ENCODE data around the gene CRADD. TPM values are rescaled to one million over a fixed set of nuclear protein-coding genes. Genes with fewer than 3 reads are reported as not detected.

CRADD gene
- polyA plus RNA-seq, 2 donors: 4.2 to 12.0 TPM

- Histone ChIP-seq H3K27me3 (ENCODE audit: control insufficient read depth in 1 of 2, insufficient read depth in 2 of 2, low read length in 2 of 2) (no peaks in the 10 kb centered on the region), H3K27ac (ENCODE audit: low read depth in 2 of 2, low read length in 1 of 2) (peak overlapping the region in 1 of 2 donors; percentile 20), H3K4me1 (ENCODE audit: control insufficient read depth in 2 of 2, insufficient read depth in 2 of 2, low read length in 1 of 2) (peaks cover 5 to 7% of the 10 kb centered on the region in 2 donors), H3K36me3 (ENCODE audit: control insufficient read depth in 2 of 2, insufficient read depth in 2 of 2, low read length in 1 of 2) (no peaks in the 10 kb centered on the region), H3K9me3 (ENCODE audit: control insufficient read depth in 2 of 2, insufficient read depth in 1 of 2, low read depth in 1 of 2, low read length in 1 of 2) (no peaks in the 10 kb centered on the region), H3K4me3 (ENCODE audit: low read depth in 1 of 2, low read length in 2 of 2) (no peak overlapping the region)
- 79 to 83% methylated on average over 5 of the region's 5 CpGs for WGBS, 2 donors
Measured at GRCh38 chr12:93682846-93683261, 5.7 kb downstream of the CRADD start.

GRCh38 chr12:93683410-93683809 is 6.2 kb downstream of the CRADD start:
- Histone ChIP-seq H3K9me3 (ENCODE audit: control insufficient read depth in 2 of 2, insufficient read depth in 1 of 2, low read depth in 1 of 2, low read length in 1 of 2) (no peaks in the 10 kb centered on the region), H3K27ac (ENCODE audit: low read depth in 2 of 2, low read length in 1 of 2) (no peak overlapping the region), H3K4me1 (ENCODE audit: control insufficient read depth in 2 of 2, insufficient read depth in 2 of 2, low read length in 1 of 2) (peaks cover 5 to 7% of the 10 kb centered on the region in 2 donors), H3K36me3 (ENCODE audit: control insufficient read depth in 2 of 2, insufficient read depth in 2 of 2, low read length in 1 of 2) (no peaks in the 10 kb centered on the region), H3K27me3 (ENCODE audit: control insufficient read depth in 1 of 2, insufficient read depth in 2 of 2, low read length in 2 of 2) (no peaks in the 10 kb centered on the region), H3K4me3 (ENCODE audit: low read depth in 1 of 2, low read length in 2 of 2) (no peak overlapping the region)
- WGBS, 2 donors: 98 to 99% methylated on average over 5 of the region's 5 CpGs

GRCh38 chr12:93684716-93685115 is 7.5 kb downstream of the CRADD start:
- Histone ChIP-seq H3K4me3 (ENCODE audit: low read depth in 1 of 2, low read length in 2 of 2) (no peak overlapping the region), H3K27me3 (ENCODE audit: control insufficient read depth in 1 of 2, insufficient read depth in 2 of 2, low read length in 2 of 2) (no peaks in the 10 kb centered on the region)

GRCh38 chr12:93686572-93687356 is 9.6 kb downstream of the CRADD start:
- Histone ChIP-seq H3K9me3 (ENCODE audit: control insufficient read depth in 2 of 2, insufficient read depth in 1 of 2, low read depth in 1 of 2, low read length in 1 of 2) (no peaks in the 10 kb centered on the region), H3K4me3 (ENCODE audit: low read depth in 1 of 2, low read length in 2 of 2) (no peak overlapping the region), H3K27me3 (ENCODE audit: control insufficient read depth in 1 of 2, insufficient read depth in 2 of 2, low read length in 2 of 2) (no peaks in the 10 kb centered on the region), H3K4me1 (ENCODE audit: control insufficient read depth in 2 of 2, insufficient read depth in 2 of 2, low read length in 1 of 2) (peaks cover 8 to 9% of the 10 kb centered on the region in 2 donors), H3K27ac (ENCODE audit: low read depth in 2 of 2, low read length in 1 of 2) (no peak overlapping the region), H3K36me3 (ENCODE audit: control insufficient read depth in 2 of 2, insufficient read depth in 2 of 2, low read length in 1 of 2) (no peaks in the 10 kb centered on the region)
- 90% methylated on average over 8 of the region's 8 CpGs for WGBS, 2 donors

More at GRCh38 chr12:93684716-93685115, 7.5 kb downstream of the CRADD start:
- no peaks in the 10 kb centered on the region for H3K9me3 ChIP-seq (ENCODE audit: control insufficient read depth in 2 of 2, insufficient read depth in 1 of 2, low read depth in 1 of 2, low read length in 1 of 2)
- H3K27ac ChIP-seq (ENCODE audit: low read depth in 2 of 2, low read length in 1 of 2): no peak overlapping the region
- H3K36me3 ChIP-seq (ENCODE audit: control insufficient read depth in 2 of 2, insufficient read depth in 2 of 2, low read length in 1 of 2): no peaks in the 10 kb centered on the region
- H3K4me1 ChIP-seq (ENCODE audit: control insufficient read depth in 2 of 2, insufficient read depth in 2 of 2, low read length in 1 of 2): peaks cover 5 to 9% of the 10 kb centered on the region in 2 donors
- WGBS, 2 donors: 70 to 78% methylated on average over 4 of the region's 4 CpGs

GRCh38 chr12:93689076-93689834 is 12.1 kb downstream of the CRADD start:
- Histone ChIP-seq H3K36me3 (ENCODE audit: control insufficient read depth in 2 of 2, insufficient read depth in 2 of 2, low read length in 1 of 2) (no peaks in the 10 kb centered on the region), H3K27me3 (ENCODE audit: control insufficient read depth in 1 of 2, insufficient read depth in 2 of 2, low read length in 2 of 2) (no peaks in the 10 kb centered on the region), H3K4me3 (ENCODE audit: low read depth in 1 of 2, low read length in 2 of 2) (peak overlapping the region in 1 of 2 donors; percentile 5), H3K4me1 (ENCODE audit: control insufficient read depth in 2 of 2, insufficient read depth in 2 of 2, low read length in 1 of 2) (peaks cover 6 to 8% of the 10 kb centered on the region in 2 donors), H3K27ac (ENCODE audit: low read depth in 2 of 2, low read length in 1 of 2) (peak overlapping the region; percentile 85 to 86), H3K9me3 (ENCODE audit: control insufficient read depth in 2 of 2, insufficient read depth in 1 of 2, low read depth in 1 of 2, low read length in 1 of 2) (no peaks in the 10 kb centered on the region)
- 38 to 51% methylated on average over 2 of the region's 2 CpGs for WGBS, 2 donors

- H3K9me3 ChIP-seq (ENCODE audit: control insufficient read depth in 2 of 2, insufficient read depth in 1 of 2, low read depth in 1 of 2, low read length in 1 of 2): no peaks in the 10 kb centered on the region
- H3K27ac ChIP-seq (ENCODE audit: low read depth in 2 of 2, low read length in 1 of 2): no peak overlapping the region
- no peaks in the 10 kb centered on the region for H3K4me1 ChIP-seq (ENCODE audit: control insufficient read depth in 2 of 2, insufficient read depth in 2 of 2, low read length in 1 of 2)
- H3K27me3 ChIP-seq (ENCODE audit: control insufficient read depth in 1 of 2, insufficient read depth in 2 of 2, low read length in 2 of 2): no peaks in the 10 kb centered on the region
- no peak overlapping the region for H3K4me3 ChIP-seq (ENCODE audit: low read depth in 1 of 2, low read length in 2 of 2)
- no peaks in the 10 kb centered on the region for H3K36me3 ChIP-seq (ENCODE audit: control insufficient read depth in 2 of 2, insufficient read depth in 2 of 2, low read length in 1 of 2)
Measured at GRCh38 chr12:93696462-93696861, 19.3 kb downstream of the CRADD start.

GRCh38 chr12:93698307-93699092 is 21.3 kb downstream of the CRADD start:
- 59 to 60% methylated on average over 3 of the region's 3 CpGs for WGBS, 2 donors
- Histone ChIP-seq H3K36me3 (ENCODE audit: control insufficient read depth in 2 of 2, insufficient read depth in 2 of 2, low read length in 1 of 2) (no peaks in the 10 kb centered on the region), H3K4me1 (ENCODE audit: control insufficient read depth in 2 of 2, insufficient read depth in 2 of 2, low read length in 1 of 2) (no peaks in the 10 kb centered on the region), H3K4me3 (ENCODE audit: low read depth in 1 of 2, low read length in 2 of 2) (no peak overlapping the region), H3K27me3 (ENCODE audit: control insufficient read depth in 1 of 2, insufficient read depth in 2 of 2, low read length in 2 of 2) (no peaks in the 10 kb centered on the region), H3K9me3 (ENCODE audit: control insufficient read depth in 2 of 2, insufficient read depth in 1 of 2, low read depth in 1 of 2, low read length in 1 of 2) (no peaks in the 10 kb centered on the region), H3K27ac (ENCODE audit: low read depth in 2 of 2, low read length in 1 of 2) (no peak overlapping the region)

GRCh38 chr12:93699271-93700145 is 22.3 kb downstream of the CRADD start:
- no peaks in the 10 kb centered on the region for H3K4me1 ChIP-seq (ENCODE audit: control insufficient read depth in 2 of 2, insufficient read depth in 2 of 2, low read length in 1 of 2)
- H3K4me3 ChIP-seq (ENCODE audit: low read depth in 1 of 2, low read length in 2 of 2): no peak overlapping the region
- no peaks in the 10 kb centered on the region for H3K27me3 ChIP-seq (ENCODE audit: control insufficient read depth in 1 of 2, insufficient read depth in 2 of 2, low read length in 2 of 2)
- no peaks in the 10 kb centered on the region for H3K9me3 ChIP-seq (ENCODE audit: control insufficient read depth in 2 of 2, insufficient read depth in 1 of 2, low read depth in 1 of 2, low read length in 1 of 2)
- no peaks in the 10 kb centered on the region for H3K36me3 ChIP-seq (ENCODE audit: control insufficient read depth in 2 of 2, insufficient read depth in 2 of 2, low read length in 1 of 2)
- no peak overlapping the region for H3K27ac ChIP-seq (ENCODE audit: low read depth in 2 of 2, low read length in 1 of 2)
- WGBS, 2 donors: 65 to 66% methylated on average over 9 of the region's 9 CpGs

Measured in esophagus (tissue), 2 donors.